VCaP (cell line): Measurements from ENCODE around the gene ALG9.
A peak's percentile ranks its signal among the peaks of the same experiment; 100 is the strongest.
"Not testable (repeated sequence)": the region's sequence is repeated elsewhere in the genome, so short reads cannot be mapped to it uniquely, and the experiment has no call there.

ENCODE experiments used
- H3K27ac ChIP-seq: fragments of 450-650 bp; 2 replicates; pipeline ENCODE4 v1.5.1; 2017
- CTCF ChIP-seq: fragments of 450-650 bp; conservative IDR thresholded peaks from 2 replicates; pipeline ENCODE4 v1.5.1; 2017; ENCODE audit warnings: mild to moderate bottlenecking, moderate library complexity

ALG9 gene

GRCh38 chr11:111908639-111909305 lies 37.4 kb upstream of the ALG9 start:
- TF ChIP-seq CTCF = no peak
- H3K27ac ChIP-seq = no peak overlapping the region

- no peak overlapping the region for H3K27ac ChIP-seq
- no peak for TF ChIP-seq CTCF
These were observed 35.3 kb upstream of the ALG9 start for GRCh38 chr11:111906680-111907079.

- TF ChIP-seq CTCF = no peak
- H3K27ac ChIP-seq = no peak overlapping the region
These were observed 34.0 kb upstream of the ALG9 start for GRCh38 chr11:111905411-111905810.

DNA sequence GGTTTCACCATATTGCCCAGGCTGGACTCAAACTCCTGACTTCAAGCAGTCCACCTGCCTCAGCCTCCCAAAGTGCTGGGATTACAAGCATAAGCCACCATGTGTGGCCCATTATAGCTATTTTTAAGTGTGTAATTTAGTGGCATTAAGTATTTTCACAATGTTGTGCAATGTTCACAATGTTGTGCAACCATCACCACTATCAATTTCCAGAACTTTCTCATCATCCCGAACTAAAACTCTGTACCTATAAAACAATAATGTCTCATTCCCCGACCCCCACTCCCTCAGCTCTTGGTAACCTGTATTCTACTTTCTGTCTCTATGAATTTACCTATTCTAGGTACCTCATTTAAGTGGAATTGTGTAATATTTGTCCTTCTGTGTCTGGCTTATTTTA lies 15.5 kb upstream of the ALG9 start:
- no peak overlapping the region for H3K27ac ChIP-seq
- no peak for TF ChIP-seq CTCF

GRCh38 chr11:111886032-111886431 lies 14.7 kb upstream of the ALG9 start:
- no peak overlapping the region for H3K27ac ChIP-seq
- TF ChIP-seq CTCF = no peak

- not testable (repeated sequence) for H3K27ac ChIP-seq
These were observed 13.7 kb upstream of the ALG9 start for GRCh38 chr11:111885053-111885452.

- TF ChIP-seq CTCF = no peak
- H3K27ac ChIP-seq = no peak overlapping the region
These were observed 10.8 kb upstream of the ALG9 start for GRCh38 chr11:111882202-111882601.

DNA sequence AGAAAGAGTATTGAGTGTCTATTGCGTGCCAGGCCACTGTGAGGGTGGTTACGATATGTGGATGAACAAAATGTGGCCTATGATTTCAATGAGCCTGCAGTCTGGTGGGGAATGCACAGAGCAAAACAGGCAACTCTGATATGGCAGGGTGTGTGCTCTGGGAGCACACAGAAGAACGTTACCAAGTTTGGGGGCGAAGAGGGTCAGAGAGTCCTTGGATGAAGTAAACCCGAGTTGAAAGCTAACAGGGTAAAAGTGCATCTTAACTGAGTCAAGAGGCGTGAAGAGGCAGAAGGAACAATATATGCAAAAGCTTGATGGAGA lies 8.2 kb upstream of the ALG9 start:
- TF ChIP-seq CTCF = no peak
- peak overlapping the region; percentile 87 for H3K27ac ChIP-seq
